Measurements from ENCODE around the gene FAM98C.

DNA sequence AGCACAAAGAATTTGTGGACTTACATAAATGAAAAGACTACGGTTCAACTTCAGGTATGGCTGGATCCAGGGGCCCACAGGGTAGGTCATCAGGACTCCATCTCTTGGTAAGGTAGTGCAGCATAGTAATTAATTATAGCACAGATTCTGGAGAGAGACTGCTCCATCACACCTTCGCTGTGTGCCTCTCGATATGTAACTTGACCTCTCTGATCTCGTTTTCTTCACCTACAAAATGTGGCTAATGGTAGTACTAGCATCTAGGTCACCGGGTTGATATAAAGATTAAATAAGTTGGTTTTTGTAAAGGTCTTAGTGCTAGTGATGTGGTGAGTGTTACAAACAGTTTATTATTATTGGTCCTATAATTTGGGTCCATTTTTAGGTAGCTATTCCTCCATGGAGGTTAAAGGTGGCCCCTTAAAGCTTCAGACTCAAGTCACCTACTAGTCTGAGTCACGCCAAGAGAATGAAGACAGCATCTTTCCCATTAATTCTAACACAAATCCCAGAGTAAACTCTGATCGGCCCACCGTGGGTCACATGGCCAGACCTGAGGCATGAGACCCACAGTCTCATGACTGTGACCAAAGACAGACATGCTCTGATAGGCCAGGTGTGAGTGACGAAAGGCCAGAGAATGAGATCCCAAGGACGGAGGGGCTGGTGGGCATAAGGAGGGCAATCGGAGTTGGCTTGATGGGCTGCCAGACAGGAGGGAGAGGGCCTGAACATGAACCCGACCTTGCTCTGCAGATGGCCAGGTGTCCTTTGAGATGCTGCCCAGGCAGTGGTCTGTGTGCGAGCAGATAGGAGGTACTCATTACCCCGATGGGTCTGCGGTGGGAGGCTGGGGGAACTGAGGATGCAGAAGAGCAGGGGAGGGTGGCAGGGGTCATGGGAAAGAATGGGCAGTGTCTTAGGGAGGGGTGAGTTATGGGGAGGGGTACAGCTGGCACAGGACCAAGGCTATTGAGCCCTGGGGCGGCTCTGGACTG is 46.9 kb upstream of the FAM98C start:
- TF ChIP-seq POLR2AphosphoS5 (IDR thresholded peaks at IDR 0.05; ENCODE audit: low read depth, low read length) (no peak), TAF1 (IDR thresholded peaks at IDR 0.05; ENCODE audit: low read depth, low read length) (no peak), POLR2A (IDR thresholded peaks at IDR 0.05; ENCODE audit: low read depth, low read length) (no peak)

Data from GM12891 (cell line).